Testis (tissue), 3 donors: Measurements from ENCODE around the gene INPP4A. TPM values are rescaled to one million over a fixed set of nuclear protein-coding genes. Genes with fewer than 3 reads are reported as not detected.

Experiments used
- DNase-seq: peaks from one replicate; pipeline ENCODE4 v3.0.0-alpha.2; 2019
- H3K27ac ChIP-seq, 2 donors: fragments of 200-600 bp; sonication (generic); one replicate each; pipeline ENCODE4 v1.5.1; 2019
- H3K27me3 ChIP-seq: fragments of 200-600 bp; sonication (generic); one replicate; pipeline ENCODE4 v1.5.1; 2019
- H3K36me3 ChIP-seq: fragments of 200-600 bp; sonication (generic); one replicate; pipeline ENCODE4 v1.5.1; 2017; ENCODE audit warnings: low read depth; ENCODE audit errors: missing control alignments
- H3K4me1 ChIP-seq: fragments of 200-600 bp; sonication (generic); one replicate; pipeline ENCODE4 v1.5.1; 2019
- H3K4me3 ChIP-seq, 2 donors: fragments of 200-600 bp; sonication (generic); one replicate each; pipeline ENCODE4 v1.5.1; 2017 to 2019
- H3K9me3 ChIP-seq: fragments of 200-600 bp; sonication (generic); one replicate; pipeline ENCODE4 v1.5.1; 2017
- POLR2A ChIP-seq: fragments of 450-650 bp; IDR thresholded peaks from one replicate; pipeline ENCODE4 v1.6.1; 2017; ENCODE audit warnings: antibody characterized with exemption, mild to moderate bottlenecking, moderate library complexity
- WGBS, 2 donors: methylation state at CpG; one replicate each; pipeline ENCODE4 v1.1.5; 2018; 5-methylcytosine and 5-hydroxymethylcytosine counted together
- intact Hi-C: fragments of 100-400 bp; cut with DNase I; formaldehyde crosslinking; loops from one replicate; pipeline ENCODE4 v1.15.1; 2023; ENCODE audit warnings: low total_unique reads
- polyA plus RNA-seq: library from polyadenylated mRNA; stranded (reverse); fragments of 350-450 nt; fragmentation: Illumina TruSeq; extraction: RNeasy Lipid Tissue Mini Kit (QIAGEN cat#74804); gene quantifications from one replicate; pipeline ENCODE4 v1.2.3, GENCODE V29; 2014; ENCODE audit warnings: low read depth, low replicate concordance; ENCODE audit not compliant: insufficient read depth
- total RNA-seq, 2 donors: library from RNA; depleted of rRNA; stranded (reverse); fragments of >200 nt; gene quantifications; one replicate each; pipeline ENCODE4 v1.2.3, GENCODE V29; 2016
- TF ChIP-seq, protein P1 (sequence below), 3 experiments: fragments of 450-650 bp in 2 of 3; fragments of 200-600 bp in 1 of 3; sonication (generic) in 1 of 3; IDR thresholded peaks; one replicate each; pipeline ENCODE4 v1.5.1; 2016 to 2019; ENCODE audit warnings: antibody characterized with exemption in 3 of 3, mild to moderate bottlenecking in 2 of 3, moderate library complexity in 1 of 3

INPP4A gene
- total and polyA plus RNA-seq, 3 donors from 2014 or later, result 13.3 to 42.9 (median 35.6) TPM

DNA sequence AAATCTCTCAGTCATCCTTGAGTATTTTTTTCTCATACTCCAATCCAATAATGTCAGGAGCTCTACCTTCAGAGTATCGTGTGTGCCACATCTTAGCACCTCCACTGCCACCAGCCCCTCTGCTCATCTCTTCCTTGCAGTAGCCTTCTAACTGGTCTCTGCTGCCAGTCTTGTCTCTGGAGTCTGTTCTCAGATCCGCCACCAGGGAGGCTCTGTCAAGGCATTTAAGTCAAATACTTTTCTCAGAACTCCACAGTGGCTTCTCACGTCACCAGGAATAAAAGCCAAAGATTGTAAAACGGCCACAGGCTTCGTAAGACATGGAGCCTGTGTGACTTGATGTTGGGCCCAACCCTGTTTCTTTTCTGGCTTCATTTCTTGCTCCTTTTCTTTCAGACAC lies 170.8 kb downstream of the INPP4A start:
- Histone ChIP-seq H3K27ac (no peak overlapping the region), H3K9me3 (no peaks in the 10 kb centered on the region), H3K27me3 (no peaks in the 10 kb centered on the region), H3K4me3 (no peak overlapping the region), H3K4me1 (peaks cover 3% of the 10 kb centered on the region), H3K36me3 (no peaks in the 10 kb centered on the region)
- intact Hi-C loops, result no loop called here
- DNase-seq, result no peak
- WGBS, 2 donors, result 85 to 92% methylated on average over 5 of the region's 5 CpGs
- TF ChIP-seq, protein P1, sequence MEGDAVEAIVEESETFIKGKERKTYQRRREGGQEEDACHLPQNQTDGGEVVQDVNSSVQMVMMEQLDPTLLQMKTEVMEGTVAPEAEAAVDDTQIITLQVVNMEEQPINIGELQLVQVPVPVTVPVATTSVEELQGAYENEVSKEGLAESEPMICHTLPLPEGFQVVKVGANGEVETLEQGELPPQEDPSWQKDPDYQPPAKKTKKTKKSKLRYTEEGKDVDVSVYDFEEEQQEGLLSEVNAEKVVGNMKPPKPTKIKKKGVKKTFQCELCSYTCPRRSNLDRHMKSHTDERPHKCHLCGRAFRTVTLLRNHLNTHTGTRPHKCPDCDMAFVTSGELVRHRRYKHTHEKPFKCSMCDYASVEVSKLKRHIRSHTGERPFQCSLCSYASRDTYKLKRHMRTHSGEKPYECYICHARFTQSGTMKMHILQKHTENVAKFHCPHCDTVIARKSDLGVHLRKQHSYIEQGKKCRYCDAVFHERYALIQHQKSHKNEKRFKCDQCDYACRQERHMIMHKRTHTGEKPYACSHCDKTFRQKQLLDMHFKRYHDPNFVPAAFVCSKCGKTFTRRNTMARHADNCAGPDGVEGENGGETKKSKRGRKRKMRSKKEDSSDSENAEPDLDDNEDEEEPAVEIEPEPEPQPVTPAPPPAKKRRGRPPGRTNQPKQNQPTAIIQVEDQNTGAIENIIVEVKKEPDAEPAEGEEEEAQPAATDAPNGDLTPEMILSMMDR (IDR thresholded peaks at IDR 0.05), result no peak
- no peak for TF ChIP-seq POLR2A

DNA sequence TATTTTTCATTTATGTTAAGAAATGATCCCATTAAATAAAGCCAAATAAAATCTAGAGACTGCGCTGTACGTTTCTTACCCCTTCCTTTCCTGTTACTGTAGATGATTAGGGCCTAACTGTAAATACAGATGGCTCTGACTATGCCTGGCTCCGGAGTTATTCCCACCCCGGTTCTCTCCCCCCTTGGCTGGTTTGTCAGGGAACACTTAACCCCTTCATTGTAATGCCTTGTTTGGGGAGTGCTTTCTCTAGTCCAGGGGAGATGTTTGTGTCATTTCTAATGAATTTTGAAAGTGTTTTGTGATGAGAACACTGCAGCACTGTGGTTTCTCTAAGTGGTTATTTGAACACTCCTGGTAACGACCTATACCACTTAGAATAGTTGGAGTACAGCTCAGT lies 172.5 kb downstream of the INPP4A start:
- Histone ChIP-seq H3K9me3 (no peaks in the 10 kb centered on the region), H3K27me3 (no peaks in the 10 kb centered on the region), H3K27ac (no peak overlapping the region), H3K4me1 (no peaks in the 10 kb centered on the region), H3K4me3 (no peak overlapping the region), H3K36me3 (no peaks in the 10 kb centered on the region)
- TF ChIP-seq, protein P1 (IDR thresholded peaks at IDR 0.05), result no peak
- TF ChIP-seq POLR2A, result no peak
- no peak for DNase-seq
- 63 to 65% methylated on average over 5 of the region's 5 CpGs for WGBS, 2 donors
- intact Hi-C loops, result no loop called here

DNA sequence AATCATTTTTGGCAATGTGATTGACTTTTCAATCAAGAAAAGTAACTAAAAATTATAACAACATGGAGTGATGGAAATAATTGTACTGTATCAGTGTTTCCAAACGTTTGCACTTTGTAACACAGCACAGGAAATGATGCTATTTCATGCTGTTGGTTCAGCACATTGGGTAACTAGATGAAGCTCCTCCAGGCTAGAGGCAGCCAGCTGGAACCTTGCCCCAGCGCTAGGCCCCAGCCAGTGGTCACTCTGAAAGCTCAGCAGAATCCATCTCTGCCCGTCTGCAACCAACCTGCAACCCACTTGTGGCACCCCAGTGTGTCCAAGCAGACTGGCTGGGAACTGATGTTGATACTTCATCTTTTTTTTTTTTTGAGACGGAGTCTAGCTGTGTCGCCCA lies 179.0 kb downstream of the INPP4A start:
- 64 to 65% methylated on average over 5 of the region's 5 CpGs for WGBS, 2 donors
- H3K27ac ChIP-seq, result no peak overlapping the region
- H3K36me3 ChIP-seq, result no peaks in the 10 kb centered on the region
- no peak for TF ChIP-seq POLR2A
- TF ChIP-seq, protein P1 (IDR thresholded peaks at IDR 0.05), result no peak
- intact Hi-C loops, result no loop called here
- H3K4me3 ChIP-seq, result no peak overlapping the region
- H3K4me1 ChIP-seq, result no peaks in the 10 kb centered on the region
- DNase-seq, result no peak
- no peaks in the 10 kb centered on the region for H3K9me3 ChIP-seq
- no peaks in the 10 kb centered on the region for H3K27me3 ChIP-seq

DNA sequence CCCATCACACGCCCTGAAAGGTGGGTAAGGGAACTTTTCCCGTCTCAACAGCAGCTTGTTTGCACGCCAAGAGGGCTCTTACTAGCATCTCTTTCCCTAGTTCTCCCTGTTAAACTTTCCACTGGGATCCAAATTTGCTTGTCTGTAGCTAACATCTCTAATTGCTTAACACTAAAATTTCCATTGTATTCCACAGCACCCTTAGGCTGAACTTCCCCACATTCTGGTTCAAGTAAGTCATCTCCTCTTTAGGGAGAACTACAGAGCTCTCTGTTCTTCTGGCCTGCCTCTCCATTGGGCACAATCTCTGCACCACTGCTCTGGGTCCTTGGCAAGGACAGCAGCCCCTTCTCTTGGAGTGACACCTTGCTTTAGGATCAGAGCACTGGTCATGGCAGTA lies 187.7 kb downstream of the INPP4A start:
- Histone ChIP-seq H3K27me3 (no peaks in the 10 kb centered on the region), H3K4me3 (no peak overlapping the region), H3K9me3 (no peaks in the 10 kb centered on the region), H3K36me3 (no peaks in the 10 kb centered on the region), H3K4me1 (no peaks in the 10 kb centered on the region), H3K27ac (no peak overlapping the region)
- TF ChIP-seq POLR2A, result no peak
- TF ChIP-seq, protein P1 (IDR thresholded peaks at IDR 0.05), result no peak
- intact Hi-C loops, result no loop called here
- 70 to 90% methylated on average over 3 of the region's 3 CpGs for WGBS, 2 donors
- no peak for DNase-seq

DNA sequence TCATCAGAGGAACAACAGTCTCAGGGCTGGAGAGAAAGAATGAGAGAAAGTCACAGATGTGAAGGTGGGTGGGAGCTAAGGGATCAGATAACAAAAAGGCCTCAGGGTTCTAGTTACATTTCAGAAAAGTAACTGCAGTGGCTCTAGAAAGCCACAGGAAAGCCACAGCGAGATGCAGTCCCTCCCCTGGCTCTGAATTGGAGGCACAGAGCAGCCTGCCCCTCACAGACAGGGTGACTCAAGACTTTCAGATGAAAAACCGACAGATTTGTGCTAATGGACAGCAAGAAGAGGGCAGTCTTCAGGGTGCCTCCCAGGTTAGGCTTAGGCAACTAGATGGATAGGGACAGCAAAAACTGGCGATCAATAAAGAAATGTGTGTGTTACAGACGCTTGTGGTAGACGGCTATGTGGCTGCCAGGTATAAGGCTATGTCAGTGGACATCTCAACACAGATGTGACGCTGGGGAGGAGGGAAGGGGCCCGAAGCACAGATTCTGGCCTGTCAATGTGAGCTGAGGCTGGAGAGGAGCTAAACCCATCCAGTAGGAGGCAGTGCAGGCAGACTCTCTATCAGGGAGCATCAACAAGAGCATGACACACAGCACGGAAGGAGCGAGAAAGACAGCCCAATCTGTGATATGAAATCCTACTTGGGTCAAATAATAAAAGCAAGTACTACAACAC lies 189.9 kb downstream of the INPP4A start:
- TF ChIP-seq, protein P1 (IDR thresholded peaks at IDR 0.05), result no peak
- no peak for TF ChIP-seq POLR2A
- 69 to 76% methylated on average over 9 of the region's 9 CpGs for WGBS, 2 donors
- H3K4me3 ChIP-seq, result no peak overlapping the region
- no peaks in the 10 kb centered on the region for H3K4me1 ChIP-seq
- no peaks in the 10 kb centered on the region for H3K36me3 ChIP-seq
- H3K9me3 ChIP-seq, result no peaks in the 10 kb centered on the region
- DNase-seq, result peak; percentile 46
- H3K27me3 ChIP-seq, result no peaks in the 10 kb centered on the region
- intact Hi-C loops, result no loop called here
- H3K27ac ChIP-seq, result no peak overlapping the region
